Caco-2 (cell line): ENCODE measurements around the gene CCDC190. TPM values are rescaled to one million over a fixed set of nuclear protein-coding genes. Genes with fewer than 3 reads are reported as not detected.

ENCODE experiments used
- BruUV-seq: library from RNA; stranded (reverse); fragments of 400-500 nt; replicated peaks from 2 replicates; lab custom pipeline; 2021; lab: Mats Ljungman, UMichigan
- CTCF ChIA-PET: fragments of 300-600 bp; sonication (Branson Sonifier 250); formaldehyde crosslinking; loops from one replicate; lab custom pipeline; 2022; ENCODE audit warnings: antibody characterized with exemption; lab: Charles Lee
- POLR2A ChIA-PET: fragments of 300-600 bp; sonication (Branson Sonifier 250); formaldehyde crosslinking; loops from one replicate; lab custom pipeline; 2022; ENCODE audit warnings: antibody characterized with exemption; lab: Charles Lee
- DNase-seq, 2 experiments: peaks; one replicate each; pipeline versions ENCODE4 v3.0.0 to v3.0.0-alpha.2; 2020 to 2022
- H3K27me3 ChIP-seq: replicated peaks from 2 replicates; pipeline ENCODE4 v1.6.0; 2011; ENCODE audit warnings: low read length; ENCODE audit not compliant: control insufficient read depth, insufficient read depth
- H3K36me3 ChIP-seq: 2 replicates; pipeline ENCODE4 v1.5.1; 2011; ENCODE audit warnings: low read length; ENCODE audit not compliant: control insufficient read depth, insufficient read depth
- H3K4me1 ChIP-seq: fragments of 250-450 bp; sonication (Bioruptor Pico); 2 replicates; pipeline ENCODE4 v1.5.1; 2020; ENCODE audit warnings: mild to moderate bottlenecking
- H3K4me3 ChIP-seq: 2 replicates; pipeline ENCODE4 v1.5.1; 2011; ENCODE audit warnings: low read depth, mild to moderate bottlenecking, control low read depth, low read length
- H3K9me3 ChIP-seq: fragments of 250-450 bp; sonication (Bioruptor Pico); 2 replicates; pipeline ENCODE4 v1.5.1; 2020; ENCODE audit warnings: mild to moderate bottlenecking, moderate library complexity
- H3K27ac Mint-ChIP-seq: one replicate; pipeline ENCODE4 v1.8.0; 2022; ENCODE audit warnings: mixed read lengths; ENCODE audit not compliant: unreplicated experiment
- H3K27me3 Mint-ChIP-seq: one replicate; pipeline ENCODE4 v1.8.0; 2022; ENCODE audit warnings: mixed read lengths; ENCODE audit not compliant: insufficient read depth, unreplicated experiment
- H3K36me3 Mint-ChIP-seq: one replicate; pipeline ENCODE4 v1.8.0; 2022; ENCODE audit warnings: mild to moderate bottlenecking, mixed read lengths; ENCODE audit not compliant: insufficient read depth, unreplicated experiment
- H3K4me1 Mint-ChIP-seq: one replicate; pipeline ENCODE4 v1.8.0; 2022; ENCODE audit warnings: low read depth, mixed read lengths; ENCODE audit not compliant: unreplicated experiment
- H3K4me3 Mint-ChIP-seq: one replicate; pipeline ENCODE4 v1.8.0; 2022; ENCODE audit warnings: mild to moderate bottlenecking, moderate library complexity, mixed read lengths; ENCODE audit not compliant: unreplicated experiment
- H3K9me3 Mint-ChIP-seq: one replicate; pipeline ENCODE4 v1.8.0; 2022; ENCODE audit warnings: mixed read lengths; ENCODE audit not compliant: unreplicated experiment
- intact Hi-C: fragments of 100-400 bp; cut with micrococcal nuclease; formaldehyde crosslinking; loops from one replicate; pipeline ENCODE4 v1.10.0; 2022; ENCODE audit not compliant: unreplicated experiment
- total RNA-seq: library from RNA; stranded (reverse); gene quantifications from 2 replicates; pipeline ENCODE4 v1.2.3, GENCODE V29; 2022
- TF ChIP-seq, protein P1 (sequence below), 2 experiments: fragments of 200-600 bp in 1 of 2; IDR thresholded peaks; 1 replicate in 1 of 2; 2 replicates in 1 of 2; pipeline versions ENCODE4 v1.5.1 to v1.8.0; 2011 to 2022; ENCODE audit warnings: antibody characterized with exemption in 1 of 2, control low read depth in 1 of 2, inconsistent platforms in 1 of 2, low read depth in 1 of 2, low read length in 1 of 2, mild to moderate bottlenecking in 1 of 2, moderate library complexity in 1 of 2; ENCODE audit not compliant: insufficient read depth in 1 of 2, severe bottlenecking in 1 of 2, unreplicated experiment in 1 of 2

CCDC190 gene
- total RNA-seq, 1 experiment from 2014 or later, result not detected

DNA sequence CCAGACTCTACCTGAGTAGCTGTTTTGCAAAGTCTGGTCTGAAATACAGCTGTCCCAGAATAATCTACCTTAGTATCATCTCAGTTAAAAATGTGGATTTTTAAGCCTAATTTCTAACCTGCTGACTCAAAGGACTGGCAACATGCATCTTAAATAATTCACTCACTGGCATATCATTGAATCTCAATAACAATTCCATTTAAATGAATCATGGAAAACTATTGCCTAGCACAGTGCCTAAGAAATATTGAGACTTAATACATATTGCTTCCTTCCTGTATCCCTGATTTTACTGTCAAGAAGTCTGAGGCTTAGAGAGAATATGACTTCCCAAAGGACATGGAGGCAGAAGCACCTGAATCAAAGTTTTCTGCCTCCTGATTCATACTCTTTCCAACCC, 3.1 kb downstream of the CCDC190 start:
- intact Hi-C loops, result no loop called here
- no peaks in the 10 kb centered on the region for H3K27me3 Mint-ChIP-seq
- no peaks in the 10 kb centered on the region for H3K9me3 Mint-ChIP-seq
- no peaks in the 10 kb centered on the region for H3K36me3 Mint-ChIP-seq
- TF ChIP-seq, protein P1, sequence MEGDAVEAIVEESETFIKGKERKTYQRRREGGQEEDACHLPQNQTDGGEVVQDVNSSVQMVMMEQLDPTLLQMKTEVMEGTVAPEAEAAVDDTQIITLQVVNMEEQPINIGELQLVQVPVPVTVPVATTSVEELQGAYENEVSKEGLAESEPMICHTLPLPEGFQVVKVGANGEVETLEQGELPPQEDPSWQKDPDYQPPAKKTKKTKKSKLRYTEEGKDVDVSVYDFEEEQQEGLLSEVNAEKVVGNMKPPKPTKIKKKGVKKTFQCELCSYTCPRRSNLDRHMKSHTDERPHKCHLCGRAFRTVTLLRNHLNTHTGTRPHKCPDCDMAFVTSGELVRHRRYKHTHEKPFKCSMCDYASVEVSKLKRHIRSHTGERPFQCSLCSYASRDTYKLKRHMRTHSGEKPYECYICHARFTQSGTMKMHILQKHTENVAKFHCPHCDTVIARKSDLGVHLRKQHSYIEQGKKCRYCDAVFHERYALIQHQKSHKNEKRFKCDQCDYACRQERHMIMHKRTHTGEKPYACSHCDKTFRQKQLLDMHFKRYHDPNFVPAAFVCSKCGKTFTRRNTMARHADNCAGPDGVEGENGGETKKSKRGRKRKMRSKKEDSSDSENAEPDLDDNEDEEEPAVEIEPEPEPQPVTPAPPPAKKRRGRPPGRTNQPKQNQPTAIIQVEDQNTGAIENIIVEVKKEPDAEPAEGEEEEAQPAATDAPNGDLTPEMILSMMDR (IDR thresholded peaks at IDR 0.05; ENCODE audit: insufficient read depth in 1 of 2, low read depth in 1 of 2, low read length in 1 of 2, severe bottlenecking in 1 of 2, unreplicated experiment in 1 of 2), result no peak
- H3K27me3 ChIP-seq, result no peaks in the 10 kb centered on the region
- H3K4me1 ChIP-seq, result no peaks in the 10 kb centered on the region
- no peak for DNase-seq
- H3K9me3 ChIP-seq, result no peaks in the 10 kb centered on the region
- no peak overlapping the region for H3K4me3 Mint-ChIP-seq
- H3K36me3 ChIP-seq, result no peaks in the 10 kb centered on the region
- ChIA-PET POLR2A (no interaction called here), CTCF (no interaction called here)
- H3K4me3 ChIP-seq, result no peak overlapping the region
- H3K27ac Mint-ChIP-seq, result no peak overlapping the region
- BruUV-seq, result no TSS peak
- no peaks in the 10 kb centered on the region for H3K4me1 Mint-ChIP-seq

DNA sequence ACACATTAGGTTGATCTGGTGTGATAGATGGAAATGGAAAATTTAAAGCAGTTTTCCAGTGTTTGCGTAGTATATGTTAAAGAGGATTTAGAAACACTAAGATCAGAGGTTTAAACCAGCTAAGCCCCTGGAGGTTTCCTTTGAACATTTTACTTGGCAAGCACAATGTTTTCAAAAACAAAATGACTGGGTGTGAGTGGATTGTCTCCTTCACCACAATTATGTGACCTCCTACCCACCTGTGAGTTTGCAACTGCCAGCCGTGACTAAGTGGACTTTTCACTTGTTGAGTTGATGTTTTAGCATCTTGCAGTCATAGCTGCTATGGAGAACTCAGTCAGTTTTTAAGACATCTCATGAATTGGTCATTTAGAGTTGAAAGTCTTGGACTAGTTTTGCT, 4.7 kb downstream of the CCDC190 start:
- DNase-seq, result no peak
- Mint-ChIP-seq H3K4me1 (no peaks in the 10 kb centered on the region), H3K4me3 (no peak overlapping the region), H3K27me3 (no peaks in the 10 kb centered on the region), H3K9me3 (no peaks in the 10 kb centered on the region), H3K27ac (no peak overlapping the region), H3K36me3 (no peaks in the 10 kb centered on the region)
- Histone ChIP-seq H3K9me3 (no peaks in the 10 kb centered on the region), H3K27me3 (no peaks in the 10 kb centered on the region), H3K4me1 (no peaks in the 10 kb centered on the region), H3K36me3 (no peaks in the 10 kb centered on the region), H3K4me3 (no peak overlapping the region)
- intact Hi-C loops, result no loop called here
- TF ChIP-seq, protein P1 (IDR thresholded peaks at IDR 0.05; ENCODE audit: insufficient read depth in 1 of 2, low read depth in 1 of 2, low read length in 1 of 2, severe bottlenecking in 1 of 2, unreplicated experiment in 1 of 2), result no peak
- CTCF ChIA-PET, result interaction anchor here (1.4 kb wide), 1 partner anchor 213 kb away, joined by 4 read pairs; the partner anchor contains the start of gene RGS4
- POLR2A ChIA-PET, result no interaction called here
- no TSS peak for BruUV-seq

DNA sequence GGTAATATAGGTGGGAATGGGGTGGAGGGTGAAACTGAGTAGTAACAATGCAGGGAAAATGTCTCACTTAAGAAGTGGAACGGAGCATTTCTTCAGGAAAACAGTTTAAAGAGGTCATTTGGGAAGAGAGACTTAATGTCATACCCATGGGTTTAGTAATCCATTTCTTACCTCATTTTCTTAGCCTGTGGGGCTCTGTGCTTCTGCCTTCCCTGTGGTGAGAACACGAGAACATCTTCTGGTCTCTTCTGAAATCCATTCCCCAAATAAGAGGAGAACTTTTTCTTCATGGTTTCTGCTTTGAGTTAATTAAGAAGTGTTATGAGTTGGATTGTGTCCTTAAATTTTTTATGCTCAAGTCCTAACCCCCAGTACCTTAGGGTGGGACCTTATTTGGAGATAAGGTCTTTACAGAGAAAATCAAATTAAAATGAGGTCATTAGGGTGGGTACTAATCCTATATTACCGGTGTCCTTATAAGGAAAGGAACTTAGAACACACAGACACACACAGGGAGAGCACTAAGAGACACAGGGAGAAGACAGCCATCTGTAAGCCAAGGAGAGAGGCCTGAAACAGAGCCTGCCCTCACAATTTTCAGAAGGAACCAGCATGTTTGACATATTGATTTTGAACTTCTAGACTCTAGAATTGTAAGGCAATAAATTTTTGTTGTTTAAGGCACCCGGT, 5.4 kb downstream of the CCDC190 start:
- intact Hi-C loops, result no loop called here
- no TSS peak for BruUV-seq
- TF ChIP-seq, protein P1 (IDR thresholded peaks at IDR 0.05; ENCODE audit: insufficient read depth in 1 of 2, low read depth in 1 of 2, low read length in 1 of 2, severe bottlenecking in 1 of 2, unreplicated experiment in 1 of 2), result no peak
- no peaks in the 10 kb centered on the region for H3K27me3 Mint-ChIP-seq
- no peaks in the 10 kb centered on the region for H3K36me3 Mint-ChIP-seq
- POLR2A ChIA-PET, result no interaction called here
- H3K4me1 Mint-ChIP-seq, result no peaks in the 10 kb centered on the region
- H3K4me1 ChIP-seq, result no peaks in the 10 kb centered on the region
- H3K4me3 ChIP-seq, result no peak overlapping the region
- H3K27ac Mint-ChIP-seq, result no peak overlapping the region
- H3K27me3 ChIP-seq, result no peaks in the 10 kb centered on the region
- no peaks in the 10 kb centered on the region for H3K9me3 Mint-ChIP-seq
- CTCF ChIA-PET, result interaction anchor here (2.1 kb wide), 1 partner anchor 214 kb away, joined by 17 read pairs; the partner anchor contains the start of gene RGS4
- no peak overlapping the region for H3K4me3 Mint-ChIP-seq
- H3K9me3 ChIP-seq, result no peaks in the 10 kb centered on the region
- no peak for DNase-seq
- no peaks in the 10 kb centered on the region for H3K36me3 ChIP-seq
